HG03103 (cell line): Measurements from ENCODE around the gene HNRNPC.
A peak's percentile ranks its signal among the peaks of the same experiment; 100 is the strongest.
"Not testable (repeated sequence)": the region's sequence is repeated elsewhere in the genome, so short reads cannot be mapped to it uniquely, and the experiment has no call there.

ENCODE experiments used
- ATAC-seq: cut with Tn5 transposase; IDR thresholded peaks from one replicate; pipeline ENCODE4 v1.9.1; 2021; ENCODE audit warnings: low read depth; ENCODE audit not compliant: unreplicated experiment

The HNRNPC gene

DNA sequence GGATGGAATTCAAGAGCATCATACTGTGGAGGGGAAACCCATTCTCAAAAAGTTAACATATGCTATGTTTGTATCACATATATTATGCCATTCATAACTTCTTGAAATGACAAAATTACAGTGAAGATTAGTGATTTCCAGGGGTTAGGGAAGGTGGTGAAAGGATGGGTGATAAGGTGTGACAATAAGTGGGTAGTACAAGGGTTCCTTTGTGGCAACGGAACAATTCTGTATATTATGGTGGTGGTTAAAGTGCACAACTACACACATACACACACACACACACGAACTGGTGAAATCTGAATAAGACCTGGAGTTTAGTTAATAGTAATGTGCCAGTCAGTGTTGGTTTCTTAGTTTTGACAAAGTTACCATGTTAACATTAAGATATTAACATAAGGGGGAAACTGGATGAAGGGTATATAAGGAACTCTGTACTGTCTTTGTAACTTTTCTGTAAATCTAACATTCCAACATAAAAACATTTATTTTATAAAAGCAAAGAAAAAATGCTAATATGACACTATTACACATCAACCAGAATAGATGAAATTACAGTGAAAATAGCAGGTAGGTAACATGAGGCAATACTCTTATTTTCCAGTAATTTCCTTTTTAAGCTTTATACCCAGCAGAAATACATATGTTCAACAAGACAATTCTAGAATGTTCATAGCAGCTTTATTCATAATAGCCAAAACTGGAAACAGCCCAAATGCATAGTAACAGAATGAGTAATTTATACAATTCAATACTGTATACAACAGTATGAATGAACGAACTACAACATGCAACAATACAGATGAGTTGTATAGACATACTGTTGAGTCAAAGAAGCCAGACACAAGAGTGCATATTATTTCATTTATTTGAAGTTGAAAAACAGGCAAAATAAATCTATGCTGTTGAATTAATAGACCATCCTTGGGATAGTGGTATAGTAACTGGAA lies 69.4 kb downstream of the HNRNPC start:
- no peak for ATAC-seq

- ATAC-seq, result no peak
Measured at GRCh38 chr14:21197418-21198205, 71.6 kb downstream of the HNRNPC start.

- no peak for ATAC-seq
Measured at GRCh38 chr14:21194597-21194996, 74.6 kb downstream of the HNRNPC start.

DNA sequence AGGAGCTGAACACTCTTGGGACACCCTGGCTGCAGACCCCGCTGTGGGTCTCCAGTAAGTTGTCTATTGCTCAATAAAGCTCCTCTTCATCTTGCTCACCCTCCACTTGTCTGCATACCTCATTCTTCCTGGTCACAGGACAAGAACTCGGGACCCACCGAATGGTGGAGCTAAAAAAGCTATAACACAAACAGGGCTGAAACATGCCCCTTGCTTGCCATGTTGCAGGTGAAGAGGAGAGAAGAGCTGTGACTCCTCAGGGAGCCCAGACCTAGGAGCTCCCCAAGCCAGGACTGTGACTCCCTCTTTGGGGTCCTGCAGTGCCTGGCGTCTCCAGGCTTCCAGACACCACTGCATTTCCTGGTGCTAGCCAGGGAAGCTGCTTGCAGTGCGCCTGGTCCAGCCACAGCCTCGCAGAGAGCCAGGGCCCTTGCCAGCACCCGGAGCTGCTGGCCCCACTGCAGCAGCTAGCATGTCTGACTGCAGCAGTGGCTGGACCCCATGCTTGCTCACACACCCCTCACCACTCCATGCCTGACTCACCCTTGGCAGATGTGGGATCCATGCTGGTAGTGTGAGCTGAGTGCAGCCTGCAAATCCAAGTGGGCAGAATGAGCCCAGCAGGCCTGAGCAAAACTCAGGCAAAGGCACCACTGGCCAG lies 76.2 kb downstream of the HNRNPC start:
- no peak for ATAC-seq

DNA sequence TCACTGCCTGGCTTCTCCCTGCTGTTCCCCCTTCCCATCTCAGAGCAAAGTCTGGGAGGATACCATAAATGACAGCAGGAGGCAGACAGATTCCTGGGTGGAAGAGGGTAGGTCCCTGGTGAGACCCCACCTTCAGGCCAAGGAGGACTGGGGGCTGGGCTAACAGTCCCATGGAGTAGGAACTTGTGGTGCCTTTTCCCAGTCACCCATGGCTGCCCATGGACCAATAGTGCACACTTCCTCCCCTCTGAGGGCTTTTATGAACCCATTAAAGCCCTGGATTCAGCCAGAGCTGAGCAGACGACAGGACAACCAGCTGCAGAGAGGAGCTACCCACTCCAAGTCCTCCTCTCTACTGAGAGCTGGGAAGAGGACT lies 76.8 kb downstream of the HNRNPC start:
- ATAC-seq, result no peak

GRCh38 chr14:21191809-21192446 lies 77.3 kb downstream of the HNRNPC start:
- peak; percentile 95 for ATAC-seq

GRCh38 chr14:21191261-21191808 lies 77.9 kb downstream of the HNRNPC start:
- no peak for ATAC-seq

- ATAC-seq, result no peak
Measured at GRCh38 chr14:21185491-21185890, 83.8 kb downstream of the HNRNPC start.

- ATAC-seq, result no peak
Measured at GRCh38 chr14:21184254-21184653, 85.0 kb downstream of the HNRNPC start.

DNA sequence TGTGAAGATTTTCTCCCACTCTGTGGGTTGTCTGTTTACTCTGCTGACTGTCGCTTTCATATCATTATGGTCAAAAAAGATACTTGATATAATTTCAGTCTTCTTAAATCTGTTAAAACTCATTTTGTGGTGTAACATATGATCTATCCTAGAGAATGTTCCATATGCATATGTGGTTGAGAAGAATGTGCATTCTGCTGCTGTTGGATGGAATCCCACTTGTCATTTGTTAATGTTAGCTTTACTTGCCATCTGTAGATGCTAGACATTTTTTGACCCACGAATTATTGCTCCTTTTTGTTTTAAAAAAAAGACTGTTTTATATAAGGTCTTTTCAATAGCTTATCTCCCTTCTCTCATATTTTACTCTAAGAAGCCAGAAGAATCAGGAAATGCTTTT lies 87.1 kb downstream of the HNRNPC start:
- ATAC-seq, result no peak

- ATAC-seq, result no peak
Measured at GRCh38 chr14:21171128-21171527, 98.1 kb downstream of the HNRNPC start.

DNA sequence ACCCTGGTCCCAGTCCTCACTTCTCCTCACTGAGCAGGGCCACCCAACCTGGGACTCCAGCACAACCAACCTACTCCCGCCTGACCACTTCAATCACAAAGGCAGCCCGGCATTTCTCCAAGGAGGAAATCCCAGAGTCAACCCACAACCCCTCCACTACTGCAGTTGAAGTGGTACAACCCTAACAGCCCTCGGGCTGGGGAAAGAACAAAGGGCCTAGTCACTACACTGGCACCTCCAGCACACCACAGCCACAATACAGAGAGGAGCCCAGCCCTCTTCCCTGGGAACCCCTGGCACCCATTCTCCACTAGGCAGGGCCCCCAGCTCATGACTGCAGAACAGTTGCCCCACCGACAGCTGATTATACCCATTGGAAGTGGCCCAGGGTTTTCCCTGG lies 99.7 kb downstream of the HNRNPC start:
- no peak for ATAC-seq

GRCh38 chr14:21168055-21168454 lies 101.2 kb downstream of the HNRNPC start:
- no peak for ATAC-seq

DNA sequence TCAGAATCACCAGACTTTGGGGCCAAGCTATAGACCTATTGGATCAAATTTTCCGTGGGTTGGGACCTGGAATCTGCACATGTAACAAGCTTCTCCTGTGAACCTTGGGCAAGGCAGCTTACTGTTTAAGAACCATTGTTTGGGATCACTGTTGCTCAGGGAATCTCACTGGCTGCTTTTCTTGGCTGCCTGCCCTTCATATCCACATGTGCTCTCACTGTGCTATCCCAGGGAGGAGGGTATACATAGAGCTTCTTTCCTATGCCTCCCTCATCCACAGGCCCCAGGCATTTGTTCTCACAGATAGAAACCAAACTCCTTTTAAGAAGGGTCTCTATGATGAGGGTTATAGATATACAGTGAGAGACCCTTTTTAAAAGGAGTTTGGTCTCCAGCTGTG lies 103.6 kb downstream of the HNRNPC start:
- ATAC-seq, result not testable (repeated sequence)

DNA sequence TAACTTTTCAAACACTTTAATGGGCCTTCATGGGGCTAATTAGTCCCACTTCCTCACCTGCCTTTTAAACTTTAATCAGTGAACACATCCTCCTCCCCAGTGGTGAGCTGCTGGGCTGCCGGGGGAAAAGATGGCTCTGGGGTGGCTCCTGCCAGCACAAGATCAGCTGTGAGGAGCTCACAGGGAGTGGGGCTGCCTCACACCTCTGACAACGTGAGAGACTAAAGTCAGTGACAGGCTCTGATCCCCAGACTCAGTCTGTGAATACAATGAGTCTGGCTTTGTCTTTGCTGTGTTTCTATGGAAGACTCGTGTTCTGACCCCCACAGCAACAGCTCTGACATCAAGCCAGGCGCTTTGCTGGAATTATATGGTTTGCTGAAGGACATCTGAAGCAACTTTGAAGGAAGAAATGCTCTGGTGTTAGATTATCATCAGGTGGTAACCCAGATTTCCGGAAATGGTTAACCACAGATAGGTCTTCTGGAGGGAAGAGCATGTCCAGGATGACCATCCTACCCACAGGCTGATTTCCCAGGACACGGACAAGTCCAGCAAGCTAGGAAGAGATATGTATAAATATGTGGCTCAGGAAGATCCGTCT lies 104.1 kb downstream of the HNRNPC start:
- not testable (repeated sequence) for ATAC-seq

DNA sequence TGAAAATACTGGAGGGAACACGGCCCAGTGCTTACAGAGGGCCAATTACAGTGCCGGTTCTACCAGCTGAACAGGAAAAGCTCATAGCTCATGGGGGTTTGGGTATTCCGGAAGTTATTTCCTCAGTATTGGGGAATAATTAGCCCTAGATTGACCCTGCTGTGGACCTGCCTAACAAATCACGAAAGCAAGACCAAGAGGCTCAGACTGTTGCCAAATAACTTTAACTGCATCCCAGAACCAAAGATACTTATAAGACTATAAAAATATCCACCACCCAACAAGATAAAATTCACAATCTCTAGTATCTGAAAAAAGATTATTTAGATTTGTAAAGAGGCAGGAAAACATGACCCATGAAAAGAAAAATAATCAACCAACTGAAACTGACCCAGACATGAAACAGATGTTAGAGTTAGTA lies 105.4 kb downstream of the HNRNPC start:
- no peak for ATAC-seq

DNA sequence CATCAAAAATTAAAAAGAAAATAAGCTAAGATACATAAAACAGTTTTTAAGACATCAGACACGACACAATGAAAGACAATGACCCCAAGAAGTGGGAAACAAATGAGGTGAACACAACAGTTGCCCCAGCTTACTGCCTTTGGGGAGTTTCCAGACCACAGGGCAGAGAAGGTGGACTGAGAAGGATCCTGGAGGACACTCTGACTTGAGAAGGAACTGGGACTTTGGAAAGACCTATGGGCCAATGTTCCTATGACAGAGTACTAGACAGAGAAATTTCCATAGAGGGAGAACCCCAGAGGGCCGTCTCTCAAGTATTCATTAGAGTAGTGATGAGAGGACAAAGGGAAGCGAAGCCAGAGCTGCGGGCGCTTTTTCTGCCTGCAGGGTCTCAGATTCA lies 107.2 kb downstream of the HNRNPC start:
- ATAC-seq, result no peak

DNA sequence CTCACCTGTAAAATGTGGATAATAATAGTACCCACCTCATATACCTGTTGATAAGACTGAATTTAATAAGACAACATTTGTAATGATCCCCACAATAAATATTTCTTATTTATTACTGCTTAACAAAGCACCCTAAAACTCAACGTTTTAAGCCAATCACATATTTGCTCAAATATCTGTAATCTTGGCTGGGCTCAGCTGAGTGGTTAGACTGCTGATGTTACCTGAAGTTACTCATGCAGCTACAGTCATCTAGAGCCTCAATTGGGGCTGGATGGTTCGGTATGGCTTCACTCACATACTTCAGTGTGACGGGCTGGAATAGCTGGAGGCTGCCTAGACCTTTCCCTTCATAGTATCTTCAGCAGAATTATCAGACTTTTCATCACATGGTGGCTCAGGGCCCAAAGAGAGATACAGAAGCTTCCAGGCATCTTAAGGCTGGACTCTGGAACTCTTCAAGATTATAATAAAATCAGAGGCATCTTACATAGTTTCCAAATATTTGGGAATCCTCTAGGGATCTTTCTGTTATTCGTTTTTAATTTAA lies 109.1 kb downstream of the HNRNPC start:
- no peak for ATAC-seq
